Loucy (cell line): ENCODE results near the gene LPIN1.
"Not testable (repeated sequence)": the region's sequence is repeated elsewhere in the genome, so short reads cannot be mapped to it uniquely, and the experiment has no call there.

Experiments used
- H2AFZ ChIP-seq: fragments of 200-600 bp; sonication (generic); 2 replicates; pipeline ENCODE4 v1.6.0; 2016; ENCODE audit warnings: antibody characterized with exemption, mild to moderate bottlenecking, low read length, moderate library complexity
- H3F3A ChIP-seq: fragments of 200-600 bp; 2 replicates; pipeline ENCODE4 v1.6.0; 2016; ENCODE audit warnings: antibody characterized with exemption, low read depth, mild to moderate bottlenecking
- H3K27me3 ChIP-seq: fragments of 200-600 bp; sonication (generic); 2 replicates; pipeline ENCODE4 v1.6.1; 2014; ENCODE audit warnings: low read length, mild to moderate bottlenecking; ENCODE audit not compliant: insufficient read depth, poor library complexity, severe bottlenecking
- H3K36me3 ChIP-seq: fragments of 200-600 bp; sonication (generic); 2 replicates; pipeline ENCODE4 v1.6.1; 2016; ENCODE audit warnings: low read length; ENCODE audit not compliant: insufficient read depth
- H3K4me1 ChIP-seq: fragments of 200-600 bp; sonication (generic); 2 replicates; pipeline ENCODE4 v1.5.1; 2014; ENCODE audit warnings: low read length, mild to moderate bottlenecking; ENCODE audit not compliant: insufficient read depth, poor library complexity, severe bottlenecking
- H3K4me2 ChIP-seq: fragments of 200-600 bp; sonication (generic); 2 replicates; pipeline ENCODE4 v1.6.0; 2014; ENCODE audit warnings: antibody characterized with exemption, low read length, low read depth, mild to moderate bottlenecking; ENCODE audit not compliant: poor library complexity, severe bottlenecking
- H3K4me3 ChIP-seq: fragments of 200-600 bp; sonication (generic); 2 replicates; pipeline ENCODE4 v1.5.1; 2014; ENCODE audit warnings: low read length, mild to moderate bottlenecking, mixed read lengths; ENCODE audit not compliant: poor library complexity, severe bottlenecking
- H3K79me2 ChIP-seq: fragments of 200-600 bp; sonication (generic); 2 replicates; pipeline ENCODE4 v1.6.1; 2014; ENCODE audit warnings: low read length; ENCODE audit not compliant: insufficient read depth
- H3K9ac ChIP-seq: fragments of 200-600 bp; sonication (generic); 2 replicates; pipeline ENCODE4 v1.6.0; 2014; ENCODE audit warnings: mild to moderate bottlenecking, low read depth, low read length, moderate library complexity; ENCODE audit not compliant: poor library complexity, severe bottlenecking
- H3K9me2 ChIP-seq: fragments of 200-600 bp; sonication (generic); replicated peaks from 2 replicates; pipeline ENCODE4 v1.6.1; 2016; ENCODE audit warnings: low read depth, low read length, mixed read lengths
- H3K9me3 ChIP-seq: fragments of 200-600 bp; sonication (generic); 2 replicates; pipeline ENCODE4 v1.6.1; 2014; ENCODE audit warnings: mild to moderate bottlenecking, antibody characterized with exemption, low read length, low read depth; ENCODE audit not compliant: insufficient read depth
- H4K20me1 ChIP-seq: fragments of 200-600 bp; sonication (generic); 2 replicates; pipeline ENCODE4 v1.6.0; 2014; ENCODE audit warnings: antibody characterized with exemption, low read length, mild to moderate bottlenecking; ENCODE audit not compliant: insufficient read depth, poor library complexity, severe bottlenecking
- EZH2phosphoT487 ChIP-seq: fragments of 200-600 bp; IDR thresholded peaks from 2 replicates; pipeline ENCODE4 v1.6.1; 2018; ENCODE audit warnings: antibody characterized with exemption, mild to moderate bottlenecking, moderate library complexity, borderline replicate concordance
- TF ChIP-seq, protein P1 (sequence below): fragments of 200-600 bp; sonication (generic); conservative IDR thresholded peaks from 2 replicates; pipeline ENCODE4 v1.5.1; 2014; ENCODE audit warnings: mild to moderate bottlenecking, antibody characterized with exemption, low read length

Gene LPIN1

DNA sequence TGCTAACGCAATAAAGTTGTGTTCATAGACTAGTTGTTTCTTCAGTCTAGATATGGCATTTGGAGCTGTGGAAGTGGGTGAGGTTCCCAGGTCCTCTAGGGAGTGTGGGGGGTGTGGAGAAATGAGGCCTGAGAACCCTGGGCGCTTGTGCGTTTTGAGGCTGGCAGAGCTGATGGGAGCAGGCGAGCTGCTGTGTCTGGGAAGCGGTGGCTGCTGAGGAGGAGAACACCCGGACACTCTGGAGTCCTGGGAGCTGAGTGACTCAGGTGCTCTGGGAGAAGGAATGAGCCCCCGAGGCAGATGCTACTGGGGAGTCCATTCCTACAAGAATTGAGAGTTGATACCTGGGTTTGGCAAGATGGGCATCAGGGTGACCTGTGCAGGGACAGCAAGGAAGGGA, 67.5 kb downstream of the LPIN1 start:
- H3K4me2 ChIP-seq, result no peak overlapping the region
- no peak overlapping the region for H3K9ac ChIP-seq
- no peaks in the 10 kb centered on the region for H3K4me1 ChIP-seq
- no peaks in the 10 kb centered on the region for H3K9me3 ChIP-seq
- H3K36me3 ChIP-seq, result peaks cover 35% of the 10 kb centered on the region; the same call in 1 of the 2 replicates
- H3K27me3 ChIP-seq, result no peaks in the 10 kb centered on the region
- TF ChIP-seq, protein P1, sequence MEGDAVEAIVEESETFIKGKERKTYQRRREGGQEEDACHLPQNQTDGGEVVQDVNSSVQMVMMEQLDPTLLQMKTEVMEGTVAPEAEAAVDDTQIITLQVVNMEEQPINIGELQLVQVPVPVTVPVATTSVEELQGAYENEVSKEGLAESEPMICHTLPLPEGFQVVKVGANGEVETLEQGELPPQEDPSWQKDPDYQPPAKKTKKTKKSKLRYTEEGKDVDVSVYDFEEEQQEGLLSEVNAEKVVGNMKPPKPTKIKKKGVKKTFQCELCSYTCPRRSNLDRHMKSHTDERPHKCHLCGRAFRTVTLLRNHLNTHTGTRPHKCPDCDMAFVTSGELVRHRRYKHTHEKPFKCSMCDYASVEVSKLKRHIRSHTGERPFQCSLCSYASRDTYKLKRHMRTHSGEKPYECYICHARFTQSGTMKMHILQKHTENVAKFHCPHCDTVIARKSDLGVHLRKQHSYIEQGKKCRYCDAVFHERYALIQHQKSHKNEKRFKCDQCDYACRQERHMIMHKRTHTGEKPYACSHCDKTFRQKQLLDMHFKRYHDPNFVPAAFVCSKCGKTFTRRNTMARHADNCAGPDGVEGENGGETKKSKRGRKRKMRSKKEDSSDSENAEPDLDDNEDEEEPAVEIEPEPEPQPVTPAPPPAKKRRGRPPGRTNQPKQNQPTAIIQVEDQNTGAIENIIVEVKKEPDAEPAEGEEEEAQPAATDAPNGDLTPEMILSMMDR, result no peak
- H3K79me2 ChIP-seq, result no peaks in the 10 kb centered on the region
- H4K20me1 ChIP-seq, result no peaks in the 10 kb centered on the region
- no peaks in the 10 kb centered on the region for H3K9me2 ChIP-seq
- H3K4me3 ChIP-seq, result no peak overlapping the region
- no peaks in the 10 kb centered on the region for H3F3A ChIP-seq
- no peak overlapping the region for H2AFZ ChIP-seq

GRCh38 chr2:11814979-11815510, 68.6 kb downstream of the LPIN1 start:
- Histone ChIP-seq H3K79me2 (no peaks in the 10 kb centered on the region), H3K9me3 (no peaks in the 10 kb centered on the region), H4K20me1 (no peaks in the 10 kb centered on the region), H3K4me2 (no peak overlapping the region), H2AFZ (no peak overlapping the region), H3K9me2 (no peaks in the 10 kb centered on the region), H3K4me3 (no peak overlapping the region), H3K4me1 (no peaks in the 10 kb centered on the region), H3F3A (no peaks in the 10 kb centered on the region), H3K27me3 (no peaks in the 10 kb centered on the region), H3K9ac (no peak overlapping the region), H3K36me3 (peaks cover 42% of the 10 kb centered on the region; the same call in 1 of the 2 replicates)
- TF ChIP-seq, protein P1, result no peak
- TF ChIP-seq EZH2phosphoT487, result no peak

DNA sequence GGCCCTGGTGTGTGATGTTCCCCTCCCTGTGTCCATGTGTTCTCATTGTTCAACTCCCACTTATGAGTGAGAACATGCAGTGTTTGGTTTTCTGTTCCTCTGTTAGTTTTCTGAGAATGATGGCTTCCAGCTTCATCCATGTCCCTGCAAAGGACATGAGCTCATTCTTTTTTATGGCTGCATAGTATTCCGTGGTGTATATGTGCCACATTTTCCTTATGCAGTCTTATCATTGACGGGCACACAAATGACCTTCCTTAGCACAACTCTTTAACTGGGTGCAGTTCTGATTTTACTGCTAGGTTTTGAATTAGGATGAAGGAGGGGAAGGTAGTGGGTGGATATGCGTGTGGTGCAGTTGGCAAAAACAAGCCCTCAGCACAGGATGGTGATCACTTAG, 70.5 kb downstream of the LPIN1 start:
- H3K4me1 ChIP-seq, H3K4me2 ChIP-seq, H3K4me3 ChIP-seq, H3K9me3 ChIP-seq, H3K9me2 ChIP-seq, H3K9ac ChIP-seq, H2AFZ ChIP-seq, H4K20me1 ChIP-seq, H3F3A ChIP-seq, H3K27me3 ChIP-seq, H3K79me2 ChIP-seq: not testable (repeated sequence)
- H3K36me3 ChIP-seq, result peaks cover 60% of the 10 kb centered on the region; the same call in 1 of the 2 replicates

- no peaks in the 10 kb centered on the region for H3K27me3 ChIP-seq
- H3K4me2 ChIP-seq, result no peak overlapping the region
- no peaks in the 10 kb centered on the region for H3K4me1 ChIP-seq
- H3K79me2 ChIP-seq, result no peaks in the 10 kb centered on the region
- H3K9me3 ChIP-seq, result no peaks in the 10 kb centered on the region
- H3K9ac ChIP-seq, result no peak overlapping the region
- H3F3A ChIP-seq, result no peaks in the 10 kb centered on the region
- no peaks in the 10 kb centered on the region for H4K20me1 ChIP-seq
- H3K4me3 ChIP-seq, result no peak overlapping the region
- no peak overlapping the region for H2AFZ ChIP-seq
- no peak for TF ChIP-seq EZH2phosphoT487
- TF ChIP-seq, protein P1, result no peak
- H3K9me2 ChIP-seq, result no peaks in the 10 kb centered on the region
- peaks cover 74% of the 10 kb centered on the region; the same call in 1 of the 2 replicates for H3K36me3 ChIP-seq
Observed at GRCh38 chr2:11819235-11819729, 72.8 kb downstream of the LPIN1 start.
